HUES48 (cell line): ENCODE measurements around the gene ME3.
A peak's percentile ranks its signal among the peaks of the same experiment; 100 is the strongest.
"Not testable (repeated sequence)": the region's sequence is repeated elsewhere in the genome, so short reads cannot be mapped to it uniquely, and the experiment has no call there.

Source experiments
- H3K27ac ChIP-seq: one replicate; pipeline ENCODE4 v1.7.0; 2013; ENCODE audit warnings: low read depth, low read length, inconsistent platforms
- H3K27me3 ChIP-seq: 2 replicates; pipeline ENCODE4 v1.6.1; 2013; ENCODE audit warnings: mild to moderate bottlenecking, low read length; ENCODE audit not compliant: control insufficient read depth, insufficient read depth
- H3K36me3 ChIP-seq: 2 replicates; pipeline ENCODE4 v1.6.1; 2013; ENCODE audit warnings: low read length; ENCODE audit not compliant: control insufficient read depth, insufficient read depth
- H3K4me1 ChIP-seq: 2 replicates; pipeline ENCODE4 v1.6.1; 2013; ENCODE audit warnings: mild to moderate bottlenecking, low read length; ENCODE audit not compliant: control insufficient read depth, insufficient read depth
- H3K4me3 ChIP-seq: 2 replicates; pipeline ENCODE4 v1.5.1; 2013; ENCODE audit warnings: mild to moderate bottlenecking, low read depth, low read length
- H3K9ac ChIP-seq: 2 replicates; pipeline ENCODE4 v1.6.1; 2013; ENCODE audit warnings: mild to moderate bottlenecking, low read depth, low read length, moderate library complexity
- H3K9me3 ChIP-seq: 2 replicates; pipeline ENCODE4 v1.6.1; 2013; ENCODE audit warnings: low read length; ENCODE audit not compliant: control insufficient read depth, insufficient read depth

Gene ME3

DNA sequence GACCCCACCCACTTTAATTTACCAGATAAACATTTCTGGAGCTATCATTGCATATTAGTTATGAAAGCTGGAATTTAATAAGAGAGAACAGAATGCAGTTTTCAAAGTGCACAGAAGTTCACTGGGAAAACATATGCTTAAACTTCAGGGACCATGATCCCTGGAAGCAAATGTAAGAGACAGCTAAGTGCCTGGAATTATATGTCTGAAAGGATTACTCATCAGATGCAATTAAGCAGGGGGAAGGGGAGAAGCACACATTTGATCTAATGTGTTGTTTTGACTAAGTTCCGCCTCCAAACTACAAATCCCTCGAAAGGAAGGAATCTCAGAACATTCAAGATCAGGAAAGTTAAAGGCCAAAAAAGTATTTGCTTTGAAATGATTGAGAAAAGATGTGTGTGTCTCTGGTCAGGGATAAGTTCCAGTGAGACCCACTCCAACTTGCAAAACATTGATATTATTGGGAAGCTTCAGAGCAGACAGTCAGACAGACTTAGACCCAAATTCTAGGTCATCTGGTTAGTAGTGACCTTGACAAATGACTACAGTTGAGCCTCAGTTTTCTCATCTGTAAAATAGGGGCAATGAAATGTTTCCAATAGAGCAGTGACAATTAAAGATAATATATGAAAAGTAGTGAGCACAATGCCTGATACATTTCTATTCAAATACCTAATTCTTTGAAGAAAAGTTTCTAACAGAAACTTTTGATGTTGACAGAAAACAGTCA is 147.6 kb downstream of the ME3 start:
- H3K36me3 ChIP-seq: no peaks in the 10 kb centered on the region
- peak overlapping the region; percentile 95 for H3K27ac ChIP-seq
- 0 out of 2 replicates have a peak, but pooled peaks cover under 1% of the 10 kb centered on the region for H3K4me1 ChIP-seq
- no peak overlapping the region for H3K9ac ChIP-seq
- no peaks in the 10 kb centered on the region for H3K27me3 ChIP-seq
- H3K4me3 ChIP-seq: no peak overlapping the region
- no peaks in the 10 kb centered on the region; the same call in 1 of the 2 replicates for H3K9me3 ChIP-seq

DNA sequence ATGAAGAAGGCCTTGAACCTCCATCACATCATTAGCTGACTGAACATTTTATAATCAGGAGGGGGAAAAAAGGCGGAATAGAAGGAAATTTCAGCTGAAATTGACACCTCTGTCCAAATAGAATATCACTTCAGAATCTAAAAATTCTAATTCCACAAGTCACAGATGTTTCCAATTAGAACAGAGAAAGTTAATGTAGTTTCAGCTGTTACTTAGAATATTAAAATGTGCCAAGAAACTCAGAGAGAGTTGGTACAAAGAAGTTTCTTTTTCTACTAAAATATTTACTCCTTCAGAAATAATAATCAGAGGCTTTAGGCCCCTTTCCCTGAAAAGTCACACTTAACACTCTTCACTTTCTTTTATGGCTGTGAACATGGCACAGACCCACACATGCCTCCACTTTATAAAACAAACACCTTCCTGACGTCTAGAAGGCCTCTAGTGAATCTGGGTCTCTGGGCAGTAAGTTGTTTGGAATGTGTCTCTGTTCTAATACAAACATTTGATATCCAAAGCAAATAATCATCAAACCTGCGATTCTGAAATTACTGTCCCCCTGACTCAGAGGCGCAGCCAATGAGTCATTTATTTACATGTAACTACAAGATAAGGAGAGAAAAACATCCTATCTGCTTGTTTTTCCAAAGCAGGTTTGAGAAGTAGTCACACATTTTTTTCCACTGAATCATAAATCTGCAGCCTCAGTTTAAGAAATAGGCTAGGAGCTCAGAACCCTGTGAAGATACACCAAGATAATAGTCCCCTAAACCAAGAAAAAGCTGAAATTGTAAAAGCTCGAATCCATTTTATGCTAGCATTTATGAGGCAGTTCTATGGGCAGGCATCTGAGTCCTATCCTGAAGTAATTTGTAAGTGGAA is 148.4 kb downstream of the ME3 start:
- no peaks in the 10 kb centered on the region; the same call in 1 of the 2 replicates for H3K9me3 ChIP-seq
- peaks cover 9% of the 10 kb centered on the region; the same call in 1 of the 2 replicates for H3K4me1 ChIP-seq
- H3K4me3 ChIP-seq: no peak overlapping the region
- no peaks in the 10 kb centered on the region for H3K27me3 ChIP-seq
- H3K9ac ChIP-seq: no peak overlapping the region
- no peaks in the 10 kb centered on the region for H3K36me3 ChIP-seq
- H3K27ac ChIP-seq: peak overlapping the region; percentile 95

DNA sequence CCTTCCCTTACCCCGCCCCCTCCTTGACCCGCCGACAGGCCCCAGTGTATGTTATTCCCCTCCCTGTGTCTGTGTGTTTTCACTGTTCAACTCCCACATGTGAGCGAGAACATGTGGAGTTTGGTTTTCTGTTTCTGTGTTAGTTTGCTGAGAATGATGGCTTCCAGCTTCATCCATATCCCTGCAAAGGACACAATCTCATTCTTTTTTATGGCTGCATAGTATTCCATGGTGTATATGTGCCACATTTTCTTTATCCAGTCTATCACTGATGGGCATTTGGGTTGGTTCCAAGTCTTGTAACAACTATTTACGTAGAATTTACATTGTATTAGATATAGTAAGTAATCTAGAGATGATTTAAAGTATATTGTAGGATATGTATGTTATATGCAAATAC is 149.9 kb downstream of the ME3 start:
- not testable (repeated sequence) for H3K27me3 ChIP-seq, H3K36me3 ChIP-seq, H3K4me3 ChIP-seq, H3K9me3 ChIP-seq, H3K9ac ChIP-seq, H3K27ac ChIP-seq
- H3K4me1 ChIP-seq: peaks cover 12% of the 10 kb centered on the region; the same call in 1 of the 2 replicates

DNA sequence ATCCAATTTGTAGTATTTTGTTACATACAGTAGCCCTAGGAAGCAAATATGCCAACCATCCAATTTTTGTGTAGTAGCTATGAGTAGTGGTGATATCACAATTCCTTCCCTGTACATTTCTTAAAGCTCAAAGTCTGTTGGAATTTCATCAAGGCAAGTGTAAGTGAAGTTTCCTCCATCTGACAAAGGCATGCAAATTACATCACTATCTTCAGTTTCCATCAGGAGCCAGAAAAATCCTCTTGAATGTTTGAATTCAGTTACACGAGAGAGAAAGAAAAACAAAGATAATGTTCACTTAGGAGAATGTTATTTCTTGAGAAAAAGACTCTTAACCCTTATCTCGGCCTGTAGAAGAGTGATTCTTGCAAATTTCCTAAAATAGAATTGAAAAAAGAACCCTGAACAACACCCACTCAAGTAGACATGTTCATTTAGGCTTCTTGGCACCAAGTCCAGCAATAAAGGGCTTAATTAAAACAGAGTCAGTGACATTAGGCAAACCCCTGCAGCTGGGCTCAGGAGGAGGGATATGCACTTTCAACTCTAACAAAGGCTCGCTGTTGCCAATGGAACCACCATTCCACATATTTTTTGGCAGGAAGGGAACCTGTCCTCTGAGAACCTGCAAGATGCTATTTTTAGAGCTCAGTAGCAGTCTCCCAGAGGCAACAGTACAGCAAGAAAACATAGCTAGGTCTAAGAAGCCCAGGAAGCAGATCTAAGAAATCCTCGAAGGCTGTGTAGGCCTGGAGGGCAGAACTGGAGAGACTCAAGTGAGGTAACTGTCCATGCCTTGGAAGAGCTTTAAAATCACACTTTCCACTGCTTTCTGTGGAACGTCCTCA is 153.1 kb downstream of the ME3 start:
- H3K4me3 ChIP-seq: no peak overlapping the region
- no peaks in the 10 kb centered on the region for H3K36me3 ChIP-seq
- H3K27me3 ChIP-seq: no peaks in the 10 kb centered on the region
- no peak overlapping the region for H3K9ac ChIP-seq
- H3K27ac ChIP-seq: peak overlapping the region; percentile 66
- H3K9me3 ChIP-seq: no peaks in the 10 kb centered on the region
- H3K4me1 ChIP-seq: peaks cover 12% of the 10 kb centered on the region

DNA sequence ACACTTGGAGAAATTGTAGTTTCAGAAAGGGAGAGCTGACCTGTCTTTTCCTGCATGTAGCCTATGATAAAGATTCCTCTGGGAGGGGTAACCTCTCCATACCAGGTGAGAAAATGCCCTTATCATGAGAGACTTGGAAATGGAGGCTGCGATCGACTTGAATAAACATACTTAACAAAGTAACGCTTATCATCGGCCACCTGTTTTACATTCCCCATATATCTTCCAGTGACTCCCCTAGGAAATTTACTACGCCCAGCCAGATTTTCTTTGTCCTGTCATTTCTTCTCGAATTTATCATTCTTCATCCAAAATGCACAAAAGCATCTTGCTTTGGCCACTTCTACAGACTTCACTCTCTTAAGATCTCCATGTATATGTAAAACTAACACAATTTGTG is 154.2 kb downstream of the ME3 start:
- Histone ChIP-seq H3K27ac (peak overlapping the region; percentile 40), H3K9ac (no peak overlapping the region), H3K9me3 (no peaks in the 10 kb centered on the region), H3K4me1 (peaks cover 17% of the 10 kb centered on the region), H3K36me3 (no peaks in the 10 kb centered on the region), H3K27me3 (no peaks in the 10 kb centered on the region), H3K4me3 (no peak overlapping the region)

DNA sequence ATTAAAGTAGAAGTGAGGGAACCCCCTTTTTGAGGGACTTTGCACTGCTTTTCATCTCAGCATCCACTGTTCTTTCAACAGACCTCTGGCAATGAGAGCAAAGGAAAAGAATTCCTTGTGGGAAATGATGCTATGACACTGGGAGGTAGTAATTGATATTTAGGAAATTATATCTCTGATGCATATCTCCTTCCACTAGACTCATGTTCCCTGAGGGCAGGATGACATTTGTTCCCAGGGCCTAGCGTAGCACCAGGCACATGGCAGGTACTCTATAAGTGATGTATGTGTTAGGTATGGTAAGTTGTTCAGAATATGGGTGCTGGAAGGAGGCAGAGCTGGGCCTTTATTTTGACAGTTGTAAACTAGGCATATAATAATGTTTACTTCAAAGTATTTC is 154.9 kb downstream of the ME3 start:
- Histone ChIP-seq H3K9ac (no peak overlapping the region), H3K4me3 (no peak overlapping the region), H3K27me3 (no peaks in the 10 kb centered on the region), H3K4me1 (peaks cover 23% of the 10 kb centered on the region), H3K27ac (no peak overlapping the region), H3K9me3 (no peaks in the 10 kb centered on the region), H3K36me3 (no peaks in the 10 kb centered on the region)

DNA sequence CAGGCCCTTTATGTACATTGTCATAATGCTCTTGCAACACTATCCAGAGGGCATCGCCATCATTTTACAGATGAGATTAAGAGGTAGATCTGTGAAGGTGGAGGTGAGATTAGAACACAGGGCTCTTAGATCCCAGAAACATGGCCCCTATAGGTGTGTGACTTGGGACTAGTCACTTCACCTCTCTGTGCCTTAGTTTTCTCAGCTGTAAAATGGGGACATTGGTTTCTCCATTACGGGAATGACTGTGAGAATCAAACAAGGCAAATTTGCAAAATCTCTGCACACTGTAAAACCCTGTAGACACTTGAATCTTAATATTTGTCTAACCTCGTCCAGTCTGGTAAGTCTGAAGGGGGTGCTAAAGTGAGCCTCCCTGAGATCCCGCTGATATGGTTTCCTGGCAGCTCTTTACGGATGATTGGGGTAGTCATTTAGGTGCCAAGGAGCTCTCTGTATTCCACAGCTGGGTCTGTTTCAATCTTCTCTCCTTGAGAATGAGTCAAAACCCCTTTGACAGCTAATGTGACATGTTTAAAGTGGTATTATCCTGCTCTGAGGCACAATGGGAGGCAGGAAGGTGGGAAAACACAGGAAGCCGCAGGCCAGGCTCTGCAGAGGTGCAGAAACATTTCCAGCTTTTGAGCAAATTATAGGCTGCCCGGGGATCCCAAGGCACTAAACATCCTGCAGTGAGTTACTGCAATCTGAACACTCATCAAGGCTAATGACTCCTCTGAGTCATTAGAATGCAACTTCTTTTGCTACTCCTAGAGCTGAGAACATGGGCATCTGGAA is 156.9 kb downstream of the ME3 start:
- H3K9me3 ChIP-seq: peaks cover 7% of the 10 kb centered on the region; the same call in 1 of the 2 replicates
- H3K27ac ChIP-seq: peak overlapping the region; percentile 71
- no peaks in the 10 kb centered on the region for H3K27me3 ChIP-seq
- no peaks in the 10 kb centered on the region for H3K36me3 ChIP-seq
- peaks cover 26% of the 10 kb centered on the region for H3K4me1 ChIP-seq
- no peak overlapping the region for H3K9ac ChIP-seq
- no peak overlapping the region for H3K4me3 ChIP-seq

DNA sequence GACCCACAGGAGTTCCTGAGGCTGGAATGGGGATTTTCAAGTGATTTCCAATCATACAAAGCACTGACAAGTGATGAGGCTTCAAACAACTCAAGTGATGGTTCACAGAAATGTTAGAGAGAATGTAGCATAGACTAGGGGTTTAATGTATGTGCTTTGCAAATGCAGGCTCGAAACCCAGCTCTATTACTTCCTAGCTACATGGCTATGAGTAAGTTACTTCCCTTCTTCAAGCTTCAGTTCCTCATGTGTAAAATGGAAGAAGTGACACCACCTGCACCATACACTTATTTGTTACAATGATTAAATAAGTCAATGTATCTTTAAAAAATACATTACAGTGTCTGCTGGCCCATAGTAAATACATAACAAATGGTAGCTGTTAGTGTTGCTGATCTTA is 158.0 kb downstream of the ME3 start:
- H3K4me3 ChIP-seq: no peak overlapping the region
- H3K9ac ChIP-seq: no peak overlapping the region
- H3K27ac ChIP-seq: peak overlapping the region; percentile 45
- H3K36me3 ChIP-seq: no peaks in the 10 kb centered on the region
- H3K27me3 ChIP-seq: no peaks in the 10 kb centered on the region
- H3K9me3 ChIP-seq: peaks cover 7% of the 10 kb centered on the region; the same call in 1 of the 2 replicates
- peaks cover 22% of the 10 kb centered on the region for H3K4me1 ChIP-seq

DNA sequence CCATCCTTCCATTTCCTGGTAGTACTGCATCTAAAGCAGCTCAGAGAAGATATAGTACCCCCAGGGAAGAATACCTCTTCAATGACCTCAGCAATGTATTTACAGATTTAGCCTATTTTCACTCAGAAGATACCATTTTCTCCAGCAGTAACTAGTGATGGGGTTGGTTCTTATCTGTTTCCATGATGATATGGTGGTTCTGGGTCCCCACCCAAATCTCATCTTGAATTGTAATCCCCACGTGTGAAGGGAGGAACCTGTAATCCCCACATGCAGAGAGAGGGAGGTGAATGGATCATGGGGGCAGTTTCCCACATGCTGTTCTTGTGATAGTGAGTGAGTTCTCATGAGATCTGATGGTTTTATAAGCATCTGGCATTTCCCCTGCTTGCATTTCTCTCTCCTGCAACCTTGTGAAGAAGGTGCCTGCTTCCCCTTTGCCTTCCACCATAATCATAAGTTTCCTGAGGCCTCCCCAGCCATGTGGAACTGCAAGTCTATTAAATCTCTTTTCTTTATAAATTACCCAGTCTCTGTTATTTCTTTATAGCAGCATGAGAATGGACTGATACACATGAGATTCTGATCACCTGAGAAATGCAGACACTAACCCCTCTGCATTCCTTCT is 158.6 kb downstream of the ME3 start:
- H3K9ac ChIP-seq: no peak overlapping the region
- no peaks in the 10 kb centered on the region for H3K27me3 ChIP-seq
- H3K36me3 ChIP-seq: no peaks in the 10 kb centered on the region
- H3K4me3 ChIP-seq: no peak overlapping the region
- H3K4me1 ChIP-seq: peaks cover 16% of the 10 kb centered on the region
- H3K27ac ChIP-seq: peak overlapping the region; percentile 45
- H3K9me3 ChIP-seq: peaks cover 7% of the 10 kb centered on the region; the same call in 1 of the 2 replicates

DNA sequence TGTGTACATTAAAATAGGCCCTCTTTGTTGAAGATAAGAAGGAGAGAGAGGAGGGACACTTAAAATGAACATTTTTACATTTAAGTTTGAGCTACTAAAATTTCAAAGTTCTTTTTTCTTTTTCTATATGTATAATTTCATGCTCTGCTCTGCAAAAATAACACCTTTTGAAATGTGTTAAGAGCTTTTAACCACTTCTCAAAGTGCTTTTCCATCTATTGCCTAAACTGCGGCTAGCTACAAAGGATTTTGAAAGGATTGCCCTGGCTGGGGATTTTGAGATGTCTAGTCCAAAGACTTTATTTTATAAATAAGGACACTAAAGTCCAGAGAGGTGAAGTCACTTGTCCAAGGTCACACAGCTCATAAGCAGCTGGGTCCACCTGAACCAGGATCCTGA is 159.3 kb downstream of the ME3 start:
- H3K9me3 ChIP-seq: peaks cover 7% of the 10 kb centered on the region; the same call in 1 of the 2 replicates
- peak overlapping the region; percentile 7 for H3K27ac ChIP-seq
- no peaks in the 10 kb centered on the region for H3K27me3 ChIP-seq
- H3K9ac ChIP-seq: no peak overlapping the region
- H3K36me3 ChIP-seq: no peaks in the 10 kb centered on the region
- H3K4me1 ChIP-seq: peaks cover 14% of the 10 kb centered on the region
- H3K4me3 ChIP-seq: no peak overlapping the region
